ENCODE results near the gene DALRD3. TPM values are rescaled to one million over a fixed set of nuclear protein-coding genes. Genes with fewer than 3 reads are reported as not detected.

Gene DALRD3
- total RNA-seq, 3 donors from 2014 or later = 23.9 to 32.3 (median 25.4) TPM

- H3K4me3 Mint-ChIP-seq = no peak overlapping the region
- DNase-seq = no peak
- no peaks in the 10 kb centered on the region for H3K9me3 Mint-ChIP-seq
- H3K36me3 Mint-ChIP-seq (ENCODE audit: insufficient read depth) = peaks cover 19% of the 10 kb centered on the region
- no peaks in the 10 kb centered on the region for H3K27me3 Mint-ChIP-seq (ENCODE audit: low read depth)
- H3K4me1 Mint-ChIP-seq (ENCODE audit: low read depth) = peaks cover 18% of the 10 kb centered on the region
- no peak for ATAC-seq
Measured at GRCh38 chr3:48985831-48986376, 32.5 kb downstream of the DALRD3 start.

- ATAC-seq (no peak), DNase-seq (no peak)
- H3K27me3 Mint-ChIP-seq (ENCODE audit: low read depth) = no peaks in the 10 kb centered on the region
- no peak overlapping the region for H3K4me3 Mint-ChIP-seq
- peaks cover 24% of the 10 kb centered on the region for H3K36me3 Mint-ChIP-seq (ENCODE audit: insufficient read depth)
- no peaks in the 10 kb centered on the region for H3K9me3 Mint-ChIP-seq
- peaks cover 17% of the 10 kb centered on the region for H3K4me1 Mint-ChIP-seq (ENCODE audit: low read depth)
Measured at GRCh38 chr3:48984663-48985062, 33.7 kb downstream of the DALRD3 start.

GRCh38 chr3:48983096-48983495 lies 35.3 kb downstream of the DALRD3 start:
- no peak for DNase-seq
- ATAC-seq = no peak
- H3K4me3 Mint-ChIP-seq = no peak overlapping the region
- H3K9me3 Mint-ChIP-seq = no peaks in the 10 kb centered on the region
- peaks cover 30% of the 10 kb centered on the region for H3K36me3 Mint-ChIP-seq (ENCODE audit: insufficient read depth)
- H3K4me1 Mint-ChIP-seq (ENCODE audit: low read depth) = peaks cover 5% of the 10 kb centered on the region
- H3K27me3 Mint-ChIP-seq (ENCODE audit: low read depth) = no peaks in the 10 kb centered on the region

- Mint-ChIP-seq H3K4me1 (ENCODE audit: low read depth) (peaks cover 1% of the 10 kb centered on the region), H3K36me3 (ENCODE audit: insufficient read depth) (peaks cover 34% of the 10 kb centered on the region), H3K4me3 (no peak overlapping the region), H3K9me3 (no peaks in the 10 kb centered on the region), H3K27me3 (ENCODE audit: low read depth) (no peaks in the 10 kb centered on the region)
- DNase-seq (no peak), ATAC-seq (no peak)
Measured at GRCh38 chr3:48982686-48983085, 35.7 kb downstream of the DALRD3 start.

- Mint-ChIP-seq H3K4me1 (ENCODE audit: low read depth) (no peaks in the 10 kb centered on the region), H3K4me3 (no peak overlapping the region), H3K27me3 (ENCODE audit: low read depth) (no peaks in the 10 kb centered on the region), H3K9me3 (no peaks in the 10 kb centered on the region), H3K36me3 (ENCODE audit: insufficient read depth) (peaks cover 34% of the 10 kb centered on the region)
- DNase-seq (no peak), ATAC-seq (no peak)
Measured at GRCh38 chr3:48982016-48982415, 36.4 kb downstream of the DALRD3 start.

GRCh38 chr3:48980295-48980694 lies 38.1 kb downstream of the DALRD3 start:
- H3K27me3 Mint-ChIP-seq (ENCODE audit: low read depth) = no peaks in the 10 kb centered on the region
- peaks cover 41% of the 10 kb centered on the region for H3K36me3 Mint-ChIP-seq (ENCODE audit: insufficient read depth)

GRCh38 chr3:48979451-48979850 lies 38.9 kb downstream of the DALRD3 start:
- Mint-ChIP-seq H3K9me3 (no peaks in the 10 kb centered on the region), H3K4me3 (no peak overlapping the region), H3K4me1 (ENCODE audit: low read depth) (no peaks in the 10 kb centered on the region), H3K27me3 (ENCODE audit: low read depth) (no peaks in the 10 kb centered on the region), H3K36me3 (ENCODE audit: insufficient read depth) (peaks cover 43% of the 10 kb centered on the region)
- DNase-seq (no peak), ATAC-seq (no peak)

More at GRCh38 chr3:48980295-48980694, 38.1 kb downstream of the DALRD3 start:
- ATAC-seq = no peak
- no peak for DNase-seq
- no peaks in the 10 kb centered on the region for H3K9me3 Mint-ChIP-seq
- H3K4me1 Mint-ChIP-seq (ENCODE audit: low read depth) = no peaks in the 10 kb centered on the region
- H3K4me3 Mint-ChIP-seq = no peak overlapping the region

- H3K36me3 Mint-ChIP-seq (ENCODE audit: insufficient read depth) = peaks cover 49% of the 10 kb centered on the region
- ATAC-seq (no peak), DNase-seq (no peak)
- no peak overlapping the region for H3K4me3 Mint-ChIP-seq
- H3K9me3 Mint-ChIP-seq = no peaks in the 10 kb centered on the region
- H3K4me1 Mint-ChIP-seq (ENCODE audit: low read depth) = no peaks in the 10 kb centered on the region
- no peaks in the 10 kb centered on the region for H3K27me3 Mint-ChIP-seq (ENCODE audit: low read depth)
Measured at GRCh38 chr3:48974076-48974864, 44.1 kb downstream of the DALRD3 start.

GRCh38 chr3:48970586-48970985 lies 47.8 kb downstream of the DALRD3 start:
- no peaks in the 10 kb centered on the region for H3K9me3 Mint-ChIP-seq
- no peak for ATAC-seq
- no peak for DNase-seq
- H3K4me1 Mint-ChIP-seq (ENCODE audit: low read depth) = peaks cover 8% of the 10 kb centered on the region
- H3K4me3 Mint-ChIP-seq = no peak overlapping the region
- H3K36me3 Mint-ChIP-seq (ENCODE audit: insufficient read depth) = peaks cover 45% of the 10 kb centered on the region
- H3K27me3 Mint-ChIP-seq (ENCODE audit: low read depth) = no peaks in the 10 kb centered on the region

GRCh38 chr3:48966876-48967361 lies 51.5 kb downstream of the DALRD3 start:
- peaks cover 42% of the 10 kb centered on the region for H3K36me3 Mint-ChIP-seq (ENCODE audit: insufficient read depth)
- peak; percentile 43 to 46 for ATAC-seq
- H3K9me3 Mint-ChIP-seq = no peaks in the 10 kb centered on the region
- H3K27me3 Mint-ChIP-seq (ENCODE audit: low read depth) = no peaks in the 10 kb centered on the region
- peaks cover 8% of the 10 kb centered on the region for H3K4me1 Mint-ChIP-seq (ENCODE audit: low read depth)
- peak; percentile 21 for DNase-seq
- H3K4me3 Mint-ChIP-seq = no peak overlapping the region

- DNase-seq = no peak
- Mint-ChIP-seq H3K36me3 (ENCODE audit: insufficient read depth) (peaks cover 39% of the 10 kb centered on the region), H3K27me3 (ENCODE audit: low read depth) (no peaks in the 10 kb centered on the region), H3K4me3 (no peak overlapping the region), H3K4me1 (ENCODE audit: low read depth) (peaks cover 8% of the 10 kb centered on the region), H3K9me3 (no peaks in the 10 kb centered on the region)
- ATAC-seq = no peak
Measured at GRCh38 chr3:48966367-48966766, 52.0 kb downstream of the DALRD3 start.

Other genes with a start within 250 kb of the DALRD3 start
- 10 to 100 TPM; 60.7 to 75.9 (median 70.7) TPM for gene PRKAR2A, start 170.7 kb downstream of the DALRD3 start, total RNA-seq
- gene SLC25A20, start 119.7 kb downstream of the DALRD3 start, total RNA-seq = 10 to 100 TPM; 13.9 to 19.0 (median 17.5) TPM
- 100 to 1,000 TPM; 144 to 161 (median 146) TPM for gene ARIH2, start 99.7 kb downstream of the DALRD3 start, total RNA-seq
- 10 to 100 TPM; 25.7 to 28.2 (median 26.3) TPM for gene P4HTM, start 28.3 kb downstream of the DALRD3 start, total RNA-seq
- gene WDR6, start 11.2 kb downstream of the DALRD3 start, total RNA-seq = 100 to 1,000 TPM; 147 to 163 (median 155) TPM
- 100 to 1,000 TPM; 138 to 155 (median 147) TPM for gene NDUFAF3, start 3.5 kb upstream of the DALRD3 start, total RNA-seq
- 100 to 1,000 TPM; 664 to 769 (median 721) TPM for gene IMPDH2, start 10.8 kb upstream of the DALRD3 start, total RNA-seq
- 100 to 1,000 TPM; 109 to 131 (median 114) TPM for gene QRICH1, start 75.5 kb upstream of the DALRD3 start, total RNA-seq
- gene QARS1, start 86.2 kb upstream of the DALRD3 start, total RNA-seq = 100 to 1,000 TPM; 216 to 228 (median 228) TPM
- 10 to 100 TPM; 68.2 to 75.9 (median 75.1) TPM for gene USP19, start 102.2 kb upstream of the DALRD3 start, total RNA-seq
- 1 to 10 TPM; 1.6 to 2.4 (median 2.0) TPM for gene LAMB2, start 114.5 kb upstream of the DALRD3 start, total RNA-seq
- 10 to 100 TPM; 24.8 to 29.2 (median 27.0) TPM for gene CCDC71, start 147.8 kb upstream of the DALRD3 start, total RNA-seq
- 1 to 10 TPM; 2.6 to 3.6 (median 3.5) TPM for gene KLHDC8B, start 153.0 kb upstream of the DALRD3 start, total RNA-seq